Loucy (cell line): Measurements from ENCODE around the gene NELFA.

Experiments
- CTCF ChIP-seq: fragments of 200-600 bp; sonication (generic); conservative IDR thresholded peaks from 2 replicates; pipeline ENCODE4 v1.5.1; 2014; ENCODE audit warnings: mild to moderate bottlenecking, antibody characterized with exemption, low read length
- EZH2phosphoT487 ChIP-seq: fragments of 200-600 bp; IDR thresholded peaks from 2 replicates; pipeline ENCODE4 v1.6.1; 2018; ENCODE audit warnings: antibody characterized with exemption, mild to moderate bottlenecking, moderate library complexity, borderline replicate concordance

GRCh38 chr4:1988327-1988724 lies 20.4 kb downstream of the NELFA start:
- TF ChIP-seq CTCF, result no peak
- no peak for TF ChIP-seq EZH2phosphoT487
